Ishikawa (cell line): ENCODE data around the gene SMO.
A peak's percentile ranks its signal among the peaks of the same experiment; 100 is the strongest.

ENCODE experiments used
- EGR1 ChIP-seq: IDR thresholded peaks from 2 replicates; pipeline ENCODE4 v1.6.1; 2012
- EP300 ChIP-seq: IDR thresholded peaks from 2 replicates; pipeline ENCODE4 v1.6.1; 2012; ENCODE audit warnings: borderline replicate concordance
- FOXM1 ChIP-seq: IDR thresholded peaks from 2 replicates; pipeline ENCODE4 v1.6.1; 2012; ENCODE audit warnings: low read depth, borderline replicate concordance
- RAD21 ChIP-seq: IDR thresholded peaks from 2 replicates; pipeline ENCODE4 v1.6.1; 2012; ENCODE audit warnings: low read depth

DNA sequence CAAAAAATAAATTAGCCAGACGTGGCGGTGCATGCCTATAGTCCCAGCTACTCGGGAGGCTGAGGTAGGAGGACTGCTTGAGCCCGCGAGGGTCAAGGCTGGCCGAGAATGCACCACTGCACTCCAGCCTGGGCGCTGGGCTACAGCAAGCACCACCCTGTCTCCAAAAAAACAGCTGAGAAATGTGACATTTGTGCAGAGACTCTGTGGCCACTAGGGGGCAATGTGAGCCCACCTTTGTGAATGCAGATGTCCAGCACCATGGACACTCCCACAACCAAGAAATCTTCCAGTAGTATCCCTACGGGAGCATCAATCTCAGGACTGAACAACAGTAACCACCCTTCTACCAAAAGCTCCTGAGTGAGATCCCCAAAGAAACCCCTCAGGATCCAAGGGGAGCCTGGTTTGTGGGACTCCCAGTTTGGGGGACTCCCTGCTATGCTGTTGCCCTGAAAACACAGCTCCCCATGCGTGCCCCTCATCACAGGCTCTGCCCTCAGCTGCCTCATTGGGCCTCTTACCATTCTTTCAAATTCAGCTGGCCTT, 30.2 kb downstream of the SMO start:
- TF ChIP-seq EGR1 (no peak), FOXM1 (no peak), EP300 (no peak), RAD21 (peak; percentile 98)
